ENCODE results near the gene RXFP1.
"Not testable (repeated sequence)": the region's sequence is repeated elsewhere in the genome, so short reads cannot be mapped to it uniquely, and the experiment has no call there.

The RXFP1 gene

DNA sequence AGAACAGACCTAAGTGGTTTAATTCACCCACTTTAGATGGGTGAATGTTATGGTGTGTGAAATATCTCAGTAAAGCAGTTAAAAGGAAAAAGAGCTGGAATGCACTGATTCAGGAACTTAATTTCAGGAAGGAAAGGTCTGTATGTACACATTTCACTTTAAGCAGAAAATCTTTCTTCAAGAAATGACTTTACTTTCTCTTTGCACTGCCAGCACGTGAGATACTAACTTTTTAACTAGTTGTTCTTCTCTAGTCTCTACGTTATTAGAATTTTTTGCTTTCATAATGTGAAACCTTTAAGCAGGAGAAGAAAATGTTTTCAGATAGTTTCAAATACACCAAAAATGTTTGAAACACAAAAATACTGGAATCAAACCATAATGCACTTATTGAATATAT lies 131.2 kb downstream of the RXFP1 start:
- Histone ChIP-seq H3K4me3 (ENCODE audit: extremely low read depth, insufficient read depth, low read length, poor library complexity, severe bottlenecking) (no peak overlapping the region), H3K9me3 (ENCODE audit: control insufficient read depth, low read length) (no peaks in the 10 kb centered on the region), H3K27ac (ENCODE audit: low read depth, low read length, severe bottlenecking) (no peak overlapping the region), H3K36me3 (ENCODE audit: control insufficient read depth, insufficient read depth, low read length) (no peaks in the 10 kb centered on the region), H3K4me1 (ENCODE audit: control insufficient read depth, insufficient read depth, low read length, poor library complexity, severe bottlenecking) (peaks cover 7% of the 10 kb centered on the region)
- no CpG with 5 or more reads among the region's 2 CpGs for WGBS, 2 experiments (ENCODE audit: insufficient coverage in 2 of 2)

DNA sequence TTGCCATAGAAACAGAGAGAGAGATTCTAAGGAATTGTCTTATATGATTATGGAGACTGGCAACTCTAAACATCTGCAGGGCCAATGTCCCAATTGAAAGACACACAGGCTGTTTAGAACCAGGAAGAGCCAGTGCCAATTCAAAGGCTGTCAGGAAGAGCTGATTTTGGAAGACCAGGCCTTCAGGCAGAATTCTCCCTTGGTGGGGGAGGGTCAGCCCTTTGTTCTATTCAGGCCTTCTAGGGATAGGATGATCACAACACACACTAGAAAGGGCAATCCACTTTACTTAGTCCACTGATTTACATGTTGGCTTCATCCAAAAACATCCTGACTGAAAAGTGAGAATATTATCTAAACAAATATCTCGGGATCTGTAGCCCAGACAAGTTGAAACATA lies 134.8 kb downstream of the RXFP1 start:
- Histone ChIP-seq H3K9me3 (ENCODE audit: control insufficient read depth, low read length) (no peaks in the 10 kb centered on the region), H3K4me3 (ENCODE audit: extremely low read depth, insufficient read depth, low read length, poor library complexity, severe bottlenecking) (no peak overlapping the region), H3K4me1 (ENCODE audit: control insufficient read depth, insufficient read depth, low read length, poor library complexity, severe bottlenecking) (peaks cover 7% of the 10 kb centered on the region), H3K36me3 (ENCODE audit: control insufficient read depth, insufficient read depth, low read length) (no peaks in the 10 kb centered on the region), H3K27ac (ENCODE audit: low read depth, low read length, severe bottlenecking) (no peak overlapping the region)
- no CpG with 5 or more reads among the region's 1 CpG for WGBS, 2 experiments (ENCODE audit: insufficient coverage in 2 of 2)

DNA sequence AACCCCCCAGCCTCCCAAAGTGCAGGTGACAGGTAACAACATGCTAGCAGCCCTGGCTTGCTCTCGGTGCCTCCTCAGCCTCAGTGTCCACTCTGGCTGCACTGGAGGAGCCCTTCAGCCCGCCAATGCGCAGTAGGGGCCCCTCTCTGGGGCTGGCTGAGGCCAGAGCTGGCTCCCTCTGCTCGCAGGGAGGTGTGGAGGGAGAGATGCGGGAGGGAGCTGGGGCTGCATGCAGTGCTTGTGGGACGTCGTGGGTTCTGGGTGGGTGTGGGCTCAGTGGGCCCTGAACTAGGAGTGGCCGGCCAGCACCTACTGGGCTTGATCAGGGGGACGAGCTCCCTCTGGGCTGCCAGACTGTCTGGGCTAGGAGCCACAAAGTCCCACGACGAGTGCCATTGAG lies 135.6 kb downstream of the RXFP1 start:
- WGBS, 2 experiments (ENCODE audit: insufficient coverage in 2 of 2) = 93 to 100% methylated on average over 6 to 7 of the region's 11 CpGs
- no peak overlapping the region for H3K4me3 ChIP-seq (ENCODE audit: extremely low read depth, insufficient read depth, low read length, poor library complexity, severe bottlenecking)
- H3K36me3 ChIP-seq (ENCODE audit: control insufficient read depth, insufficient read depth, low read length) = no peaks in the 10 kb centered on the region
- no peak overlapping the region for H3K27ac ChIP-seq (ENCODE audit: low read depth, low read length, severe bottlenecking)
- no peaks in the 10 kb centered on the region for H3K9me3 ChIP-seq (ENCODE audit: control insufficient read depth, low read length)
- peaks cover 7% of the 10 kb centered on the region for H3K4me1 ChIP-seq (ENCODE audit: control insufficient read depth, insufficient read depth, low read length, poor library complexity, severe bottlenecking)

DNA sequence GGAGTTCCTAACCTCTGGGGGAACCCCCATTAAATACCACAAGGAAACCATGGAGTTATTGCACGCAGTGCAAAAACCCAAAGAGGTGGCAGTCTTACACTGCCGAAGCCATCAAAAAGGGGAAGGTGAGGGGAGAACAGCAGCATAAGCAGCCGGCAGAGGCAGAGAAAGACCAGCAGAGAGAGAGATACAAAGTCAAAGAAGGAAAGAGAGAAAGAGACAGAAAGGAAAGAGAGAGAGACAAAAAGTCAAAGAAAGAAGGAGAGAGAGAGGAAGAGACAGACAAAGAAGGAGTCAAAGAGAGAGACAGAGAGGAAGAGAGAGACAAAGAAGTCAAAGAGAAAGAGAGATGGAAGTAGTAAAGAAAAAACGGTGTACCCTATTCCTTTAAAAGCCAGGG lies 141.6 kb downstream of the RXFP1 start:
- H3K27ac ChIP-seq (ENCODE audit: low read depth, low read length, severe bottlenecking) = not testable (repeated sequence)

DNA sequence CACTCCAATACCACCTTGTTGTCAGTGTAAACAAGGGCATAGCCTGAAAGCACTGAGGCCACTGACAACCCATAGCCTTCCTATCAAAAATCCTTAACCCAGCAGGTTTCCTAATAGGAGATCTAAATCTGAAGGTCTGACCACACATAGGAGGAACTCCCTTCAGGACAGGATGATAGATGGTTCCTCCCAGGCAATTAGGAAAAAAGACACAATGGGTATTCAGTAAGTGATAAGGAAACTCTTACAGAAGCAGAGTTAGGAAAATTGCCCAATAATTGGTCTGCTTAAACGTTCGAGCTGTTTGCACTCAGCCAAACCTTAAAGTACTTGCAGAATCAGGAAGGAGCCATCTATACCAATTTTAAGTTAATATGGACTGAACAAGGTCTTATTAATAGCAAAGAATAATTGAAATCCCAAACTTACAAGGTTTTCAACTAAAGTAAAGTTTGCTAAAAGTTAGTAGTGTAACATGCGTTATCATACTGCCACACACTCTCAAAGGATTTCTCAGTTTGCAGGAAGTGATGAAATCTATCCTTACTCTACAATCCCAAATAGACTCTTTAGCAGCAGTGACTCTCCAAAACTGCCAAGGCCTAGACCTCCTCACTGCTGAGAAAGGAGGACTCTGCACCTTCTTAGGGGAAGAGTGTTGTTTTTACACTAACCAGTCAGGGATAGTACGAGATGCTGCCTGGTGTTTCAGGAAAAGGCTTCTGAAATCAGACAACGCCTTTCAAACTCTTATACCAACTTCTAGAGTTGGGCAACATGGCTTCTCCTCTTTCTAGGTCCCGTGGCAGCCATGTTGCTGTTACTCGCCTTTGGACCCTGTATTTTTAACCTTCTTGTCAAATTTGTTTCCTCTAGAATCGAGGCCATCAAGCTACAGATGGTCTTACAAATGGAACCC lies 142.3 kb downstream of the RXFP1 start:
- H3K36me3 ChIP-seq (ENCODE audit: control insufficient read depth, insufficient read depth, low read length) = peaks cover 28% of the 10 kb centered on the region
- H3K27ac ChIP-seq (ENCODE audit: low read depth, low read length, severe bottlenecking); H3K9me3 ChIP-seq (ENCODE audit: control insufficient read depth, low read length); H3K4me3 ChIP-seq (ENCODE audit: extremely low read depth, insufficient read depth, low read length, poor library complexity, severe bottlenecking); H3K4me1 ChIP-seq (ENCODE audit: control insufficient read depth, insufficient read depth, low read length, poor library complexity, severe bottlenecking): not testable (repeated sequence)
- 88 to 97% methylated on average over 3 to 5 of the region's 8 CpGs for WGBS, 2 experiments (ENCODE audit: insufficient coverage in 2 of 2)

More for the DNA sequence above, 141.6 kb downstream of the RXFP1 start:
- WGBS, 2 experiments (ENCODE audit: insufficient coverage in 2 of 2) = 86 to 92% methylated on average over 2 of the region's 4 CpGs
- not testable (repeated sequence) for H3K9me3 ChIP-seq (ENCODE audit: control insufficient read depth, low read length); H3K4me1 ChIP-seq (ENCODE audit: control insufficient read depth, insufficient read depth, low read length, poor library complexity, severe bottlenecking); H3K4me3 ChIP-seq (ENCODE audit: extremely low read depth, insufficient read depth, low read length, poor library complexity, severe bottlenecking)
- H3K36me3 ChIP-seq (ENCODE audit: control insufficient read depth, insufficient read depth, low read length) = peaks cover 27% of the 10 kb centered on the region

DNA sequence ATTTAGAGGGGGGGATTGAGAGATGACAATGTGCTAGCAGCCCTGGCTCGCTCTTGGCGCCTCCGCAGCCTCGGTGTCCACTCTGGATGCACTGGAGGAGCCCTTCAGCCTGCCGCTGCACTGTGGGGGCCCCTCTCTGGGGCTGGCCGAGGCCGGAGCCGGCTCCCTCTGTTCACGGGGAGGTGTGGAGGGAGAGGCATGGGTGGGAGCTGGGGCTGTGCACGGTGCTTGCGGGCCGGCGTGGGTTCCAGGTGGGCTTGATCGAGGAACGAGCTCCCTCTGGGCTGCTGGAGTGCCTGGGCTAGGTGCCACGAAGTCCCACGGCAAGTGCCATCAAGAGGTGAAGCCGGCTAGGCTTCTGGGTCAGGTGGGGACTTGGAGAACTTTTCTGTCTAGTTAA lies 143.1 kb downstream of the RXFP1 start:
- Histone ChIP-seq H3K4me3 (ENCODE audit: extremely low read depth, insufficient read depth, low read length, poor library complexity, severe bottlenecking) (no peak overlapping the region), H3K36me3 (ENCODE audit: control insufficient read depth, insufficient read depth, low read length) (peaks cover 34% of the 10 kb centered on the region), H3K27ac (ENCODE audit: low read depth, low read length, severe bottlenecking) (no peak overlapping the region), H3K4me1 (ENCODE audit: control insufficient read depth, insufficient read depth, low read length, poor library complexity, severe bottlenecking) (no peaks in the 10 kb centered on the region), H3K9me3 (ENCODE audit: control insufficient read depth, low read length) (no peaks in the 10 kb centered on the region)
- WGBS, 2 experiments (ENCODE audit: insufficient coverage in 2 of 2) = 96 to 97% methylated on average over 11 to 15 of the region's 18 CpGs

DNA sequence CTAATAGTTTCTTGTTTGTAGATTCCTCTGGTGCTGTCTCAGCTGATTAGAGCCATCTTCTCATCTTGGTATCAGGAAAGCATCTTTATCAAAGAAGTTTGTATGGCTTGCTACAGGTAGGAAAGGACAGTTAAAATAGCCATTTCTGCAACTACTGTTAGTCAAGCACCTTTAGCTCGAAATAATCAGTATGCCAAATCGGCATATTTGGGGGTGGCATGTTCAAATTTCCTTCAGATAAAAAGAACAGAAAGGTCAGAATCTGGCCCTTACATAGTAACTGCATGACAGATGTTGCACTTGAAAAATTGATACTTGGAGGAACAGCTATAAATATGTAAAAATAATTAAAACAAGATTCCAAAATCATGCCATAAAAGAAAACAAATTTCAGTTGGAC lies 145.2 kb downstream of the RXFP1 start:
- H3K4me3 ChIP-seq (ENCODE audit: extremely low read depth, insufficient read depth, low read length, poor library complexity, severe bottlenecking) = no peak overlapping the region
- no peak overlapping the region for H3K27ac ChIP-seq (ENCODE audit: low read depth, low read length, severe bottlenecking)
- H3K9me3 ChIP-seq (ENCODE audit: control insufficient read depth, low read length) = no peaks in the 10 kb centered on the region
- WGBS, 2 experiments (ENCODE audit: insufficient coverage in 2 of 2) = 100% methylated on average over 2 of the region's 2 CpGs; no CpG with 5 or more reads in 1 of the 2 experiments
- no peaks in the 10 kb centered on the region for H3K4me1 ChIP-seq (ENCODE audit: control insufficient read depth, insufficient read depth, low read length, poor library complexity, severe bottlenecking)
- H3K36me3 ChIP-seq (ENCODE audit: control insufficient read depth, insufficient read depth, low read length) = peaks cover 34% of the 10 kb centered on the region

DNA sequence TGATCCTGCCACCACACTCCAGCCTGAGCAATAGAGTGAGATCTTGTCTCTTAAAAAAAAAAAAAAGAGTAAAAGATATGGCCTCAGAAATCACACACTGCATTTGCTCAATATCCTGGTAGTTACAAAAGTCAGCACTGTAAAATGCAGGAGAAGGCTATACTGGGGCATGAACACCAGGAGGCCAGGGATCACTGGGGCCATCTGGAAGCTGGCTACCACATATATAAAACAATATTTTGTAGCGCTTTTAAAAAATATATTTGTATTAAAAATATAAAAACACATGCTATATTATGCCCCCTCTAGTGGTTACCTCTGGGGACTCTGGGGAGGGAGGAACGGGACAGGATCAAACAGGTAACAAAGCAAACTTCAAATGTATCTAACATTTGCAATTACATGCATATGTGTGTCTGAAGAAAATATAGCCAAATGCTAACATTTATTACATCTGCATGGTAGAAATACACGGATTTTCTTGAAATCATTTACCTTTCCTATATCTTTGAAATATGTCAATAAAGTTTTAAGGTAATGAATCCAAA lies 146.0 kb downstream of the RXFP1 start:
- H3K27ac ChIP-seq (ENCODE audit: low read depth, low read length, severe bottlenecking) = no peak overlapping the region
- no peak overlapping the region for H3K4me3 ChIP-seq (ENCODE audit: extremely low read depth, insufficient read depth, low read length, poor library complexity, severe bottlenecking)
- no CpG with 5 or more reads among the region's 3 CpGs for WGBS, 2 experiments (ENCODE audit: insufficient coverage in 2 of 2)
- peaks cover 34% of the 10 kb centered on the region for H3K36me3 ChIP-seq (ENCODE audit: control insufficient read depth, insufficient read depth, low read length)
- H3K9me3 ChIP-seq (ENCODE audit: control insufficient read depth, low read length) = no peaks in the 10 kb centered on the region
- no peaks in the 10 kb centered on the region for H3K4me1 ChIP-seq (ENCODE audit: control insufficient read depth, insufficient read depth, low read length, poor library complexity, severe bottlenecking)

DNA sequence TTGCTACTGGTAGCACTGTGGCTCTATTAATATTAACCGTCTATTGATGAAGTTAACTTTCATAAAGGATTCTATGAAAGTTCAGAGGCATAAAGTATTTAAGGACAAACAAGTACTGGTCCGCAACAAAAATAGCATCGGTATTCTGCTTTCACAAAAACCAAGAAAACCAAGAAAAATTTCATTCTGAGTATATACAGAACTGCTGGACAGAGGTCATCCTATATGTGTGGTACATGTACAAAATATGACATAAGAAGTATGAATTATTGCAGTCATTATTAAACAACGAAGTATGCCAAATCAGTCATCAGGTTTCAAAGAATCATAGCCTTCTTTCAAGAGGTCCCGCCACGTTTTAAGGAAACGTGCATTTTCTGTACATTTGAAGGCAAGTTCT lies 147.6 kb downstream of the RXFP1 start:
- H3K36me3 ChIP-seq (ENCODE audit: control insufficient read depth, insufficient read depth, low read length) = peaks cover 34% of the 10 kb centered on the region
- 95% methylated on average over 4 of the region's 7 CpGs; no CpG with 5 or more reads in 1 of the 2 experiments for WGBS, 2 experiments (ENCODE audit: insufficient coverage in 2 of 2)
- H3K4me3 ChIP-seq (ENCODE audit: extremely low read depth, insufficient read depth, low read length, poor library complexity, severe bottlenecking) = no peak overlapping the region

DNA sequence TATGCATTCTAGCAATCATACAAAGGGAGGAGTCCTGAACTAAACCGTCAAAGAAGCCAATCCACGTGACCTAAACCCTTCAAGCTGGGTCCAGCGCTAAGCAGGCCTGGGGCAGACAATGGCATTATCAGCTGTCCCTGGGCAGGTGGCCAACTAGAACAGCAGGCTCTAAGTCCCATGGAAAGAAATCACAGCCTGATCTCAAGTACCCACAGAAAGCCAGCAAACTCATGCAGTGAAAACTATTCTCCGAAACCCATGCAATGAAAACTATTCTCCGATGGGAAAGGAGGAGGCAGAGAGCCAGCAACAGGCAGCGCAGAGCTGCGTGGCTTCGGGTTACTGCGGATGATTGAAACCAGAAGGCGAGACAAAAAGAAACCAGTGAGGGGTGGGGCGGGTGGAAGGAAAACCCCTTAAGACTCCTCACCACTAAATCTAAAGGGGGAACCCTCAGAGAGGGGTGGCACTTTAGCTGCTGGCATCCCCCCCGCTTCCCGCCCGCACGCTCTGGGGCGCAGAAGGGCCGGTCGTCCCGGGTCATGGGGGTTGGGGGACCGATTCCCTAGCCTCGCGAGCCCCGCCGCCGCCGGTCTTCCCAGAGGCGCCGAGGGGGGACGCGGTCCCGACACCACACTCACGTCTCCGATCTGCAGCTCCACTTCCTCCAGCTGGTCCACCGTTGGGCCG lies 149.4 kb downstream of the RXFP1 start:
- 0% methylated on average over 28 of the region's 35 CpGs for WGBS, 2 experiments (ENCODE audit: insufficient coverage in 2 of 2)
- peaks cover 20% of the 10 kb centered on the region for H3K36me3 ChIP-seq (ENCODE audit: control insufficient read depth, insufficient read depth, low read length)
- H3K27ac ChIP-seq (ENCODE audit: low read depth, low read length, severe bottlenecking) = peak overlapping the region; percentile 88
- no peaks in the 10 kb centered on the region for H3K9me3 ChIP-seq (ENCODE audit: control insufficient read depth, low read length)
- peak overlapping the region; percentile 81 for H3K4me3 ChIP-seq (ENCODE audit: extremely low read depth, insufficient read depth, low read length, poor library complexity, severe bottlenecking)
- H3K4me1 ChIP-seq (ENCODE audit: control insufficient read depth, insufficient read depth, low read length, poor library complexity, severe bottlenecking) = no peaks in the 10 kb centered on the region

More for the DNA sequence above, 147.6 kb downstream of the RXFP1 start:
- H3K27ac ChIP-seq (ENCODE audit: low read depth, low read length, severe bottlenecking) = no peak overlapping the region
- H3K4me1 ChIP-seq (ENCODE audit: control insufficient read depth, insufficient read depth, low read length, poor library complexity, severe bottlenecking) = no peaks in the 10 kb centered on the region
- no peaks in the 10 kb centered on the region for H3K9me3 ChIP-seq (ENCODE audit: control insufficient read depth, low read length)

DNA sequence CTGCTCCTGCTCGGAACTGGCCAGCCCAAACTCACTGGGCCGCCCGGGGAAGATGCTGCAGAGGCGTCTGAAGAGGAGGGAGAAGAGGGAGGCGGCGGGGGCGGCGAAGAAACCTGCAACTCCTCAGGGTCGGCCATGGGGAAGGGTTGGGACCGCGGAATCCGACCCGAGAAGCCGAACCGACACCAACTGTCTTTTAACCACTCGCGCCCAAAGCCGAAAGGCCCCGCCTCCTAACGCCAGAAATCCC lies 149.9 kb downstream of the RXFP1 start, which contains the start of gene C4orf46:
Gene C4orf46, minus strand, starts transcription at position 223 of the 250 bp plus-strand sequence. Its CDS starts 86 bp downstream, at position 137.
- Histone ChIP-seq H3K4me1 (ENCODE audit: control insufficient read depth, insufficient read depth, low read length, poor library complexity, severe bottlenecking) (no peaks in the 10 kb centered on the region), H3K27ac (ENCODE audit: low read depth, low read length, severe bottlenecking) (peak within 1 kb of the TSS; percentile 88), H3K9me3 (ENCODE audit: control insufficient read depth, low read length) (no peaks in the 10 kb centered on the region), H3K4me3 (ENCODE audit: extremely low read depth, insufficient read depth, low read length, poor library complexity, severe bottlenecking) (peak within 1 kb of the TSS; percentile 81), H3K36me3 (ENCODE audit: control insufficient read depth, insufficient read depth, low read length) (peaks cover 15% of the 10 kb centered on the region)
- 0% methylated on average over 9 to 18 of the region's 20 CpGs for WGBS, 2 experiments (ENCODE audit: insufficient coverage in 2 of 2)
